ENCODE data around the gene OR51F2.
"Not testable (repeated sequence)": the region's sequence is repeated elsewhere in the genome, so short reads cannot be mapped to it uniquely, and the experiment has no call there.

Gene OR51F2, protein sequence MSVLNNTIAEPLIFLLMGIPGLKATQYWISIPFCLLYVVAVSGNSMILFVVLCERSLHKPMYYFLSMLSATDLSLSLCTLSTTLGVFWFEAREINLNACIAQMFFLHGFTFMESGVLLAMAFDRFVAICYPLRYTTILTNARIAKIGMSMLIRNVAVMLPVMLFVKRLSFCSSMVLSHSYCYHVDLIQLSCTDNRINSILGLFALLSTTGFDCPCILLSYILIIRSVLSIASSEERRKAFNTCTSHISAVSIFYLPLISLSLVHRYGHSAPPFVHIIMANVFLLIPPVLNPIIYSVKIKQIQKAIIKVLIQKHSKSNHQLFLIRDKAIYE

DNA sequence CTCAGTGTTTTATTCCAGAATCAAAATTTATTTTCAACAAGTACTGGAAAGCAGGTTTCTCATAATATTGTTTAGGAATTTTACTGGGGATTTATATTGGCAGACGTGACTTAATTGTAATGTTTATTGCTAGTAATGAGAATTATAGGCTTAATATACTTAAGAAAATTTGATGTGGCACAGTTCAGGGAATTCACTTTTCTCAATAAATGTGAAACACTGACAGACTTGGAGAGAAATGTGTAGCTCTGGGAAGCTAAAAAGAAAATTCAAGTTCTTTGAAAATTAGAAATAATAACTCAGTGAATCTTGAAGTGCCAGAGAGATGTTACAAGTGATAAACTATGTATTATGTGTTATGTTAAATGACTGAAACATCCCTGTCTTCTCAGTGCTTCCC, at the start of gene OR51F2:
Gene OR51F2 (plus strand): TSS at position 301 of the 400 bp plus-strand sequence. CDS start 101 bp downstream, outside the sequence.
- FAIRE-seq = no peak

DNA sequence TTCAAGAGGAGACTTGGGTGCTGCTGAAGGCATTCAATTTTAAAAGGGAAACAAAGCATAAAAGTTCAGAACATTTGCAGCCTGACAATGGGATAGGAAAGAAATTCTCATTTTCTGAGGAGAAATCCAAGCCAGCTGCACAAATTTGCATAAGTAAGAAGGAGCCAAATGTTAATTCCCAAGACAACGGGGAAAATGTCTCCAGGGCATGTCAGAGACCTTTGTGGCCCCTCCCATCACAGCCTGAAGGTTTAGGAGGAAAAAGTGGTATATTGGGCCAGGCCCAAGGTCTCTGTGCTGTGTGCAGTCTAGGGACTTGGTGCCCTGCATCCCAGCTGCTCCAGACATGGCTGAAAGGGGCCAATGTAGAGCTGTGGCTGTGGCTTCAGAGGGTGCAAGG, 38.7 kb upstream of the OR51F2 start:
- FAIRE-seq = no peak

DNA sequence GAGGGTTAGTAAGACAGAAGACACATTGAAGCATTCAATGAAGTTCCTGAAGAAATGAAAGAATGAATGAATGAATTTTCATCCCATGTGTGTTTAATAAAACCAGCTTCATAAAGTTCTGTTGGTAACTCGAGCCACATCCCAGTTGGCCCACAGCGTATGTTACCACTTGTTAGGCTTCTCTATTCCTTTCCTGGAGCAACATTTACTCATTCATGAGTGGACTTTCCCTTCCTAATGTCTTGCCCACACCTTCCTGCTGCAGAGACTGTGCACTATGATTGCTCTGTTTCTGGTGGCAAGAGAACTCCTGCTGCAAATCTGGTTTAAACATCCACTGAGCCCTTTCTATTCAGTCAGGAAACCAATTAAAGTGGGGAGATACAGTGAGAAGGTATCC, 23.9 kb upstream of the OR51F2 start:
- FAIRE-seq = no peak

DNA sequence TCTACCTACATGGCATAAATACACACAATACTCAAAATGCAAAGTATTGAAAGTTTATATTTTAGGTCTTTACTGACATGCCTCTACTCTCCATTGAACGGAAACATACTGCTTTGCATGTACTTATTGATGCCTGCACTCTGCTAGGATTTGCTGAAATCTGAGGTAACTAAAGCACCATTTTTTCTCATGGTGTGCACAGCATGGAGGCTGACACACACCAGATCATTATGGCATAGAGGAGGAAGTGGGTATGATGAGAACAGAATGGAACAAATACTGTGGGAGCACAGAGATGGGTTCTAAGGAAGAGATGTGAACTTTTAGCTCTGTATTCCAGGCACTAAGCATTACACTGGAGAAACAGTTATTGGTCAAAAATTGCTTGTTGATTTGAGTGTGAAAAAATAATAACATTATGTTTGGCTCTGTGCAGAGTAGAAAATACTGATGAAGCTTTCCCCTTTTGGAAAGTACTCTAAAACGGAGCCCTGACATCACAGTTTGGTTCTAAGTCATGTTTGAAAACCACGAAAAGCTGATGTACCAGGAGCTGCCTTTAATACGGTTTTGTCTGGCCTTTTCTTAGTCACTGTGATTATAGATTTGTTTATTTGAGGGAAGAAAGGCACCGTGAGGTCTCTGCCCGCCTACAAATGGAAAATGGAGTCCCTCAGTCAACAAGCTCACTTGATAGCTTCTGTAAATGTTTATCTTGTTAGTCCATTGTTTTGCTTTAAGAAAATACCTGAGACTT, 22.5 kb upstream of the OR51F2 start:
- no peak for FAIRE-seq

DNA sequence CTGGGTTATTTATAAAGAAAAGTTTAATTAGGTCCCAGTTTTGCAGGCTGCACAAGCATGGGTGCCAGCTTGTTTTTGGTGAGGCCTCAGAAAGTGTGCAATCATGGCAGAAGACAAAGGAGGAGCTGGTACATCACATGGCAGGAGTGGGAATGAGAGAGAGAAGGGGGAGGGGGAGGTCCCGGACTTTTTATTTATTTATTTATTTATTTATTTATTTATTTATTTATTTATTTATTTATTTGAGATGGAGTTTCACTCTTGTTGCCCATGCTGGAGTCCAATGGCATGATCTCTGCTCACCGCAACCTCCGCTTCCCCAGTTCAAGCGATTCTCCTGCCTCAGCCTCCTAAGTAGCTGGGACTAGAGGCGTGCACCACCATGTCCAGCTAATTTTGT, 19.8 kb upstream of the OR51F2 start:
- FAIRE-seq = not testable (repeated sequence)

DNA sequence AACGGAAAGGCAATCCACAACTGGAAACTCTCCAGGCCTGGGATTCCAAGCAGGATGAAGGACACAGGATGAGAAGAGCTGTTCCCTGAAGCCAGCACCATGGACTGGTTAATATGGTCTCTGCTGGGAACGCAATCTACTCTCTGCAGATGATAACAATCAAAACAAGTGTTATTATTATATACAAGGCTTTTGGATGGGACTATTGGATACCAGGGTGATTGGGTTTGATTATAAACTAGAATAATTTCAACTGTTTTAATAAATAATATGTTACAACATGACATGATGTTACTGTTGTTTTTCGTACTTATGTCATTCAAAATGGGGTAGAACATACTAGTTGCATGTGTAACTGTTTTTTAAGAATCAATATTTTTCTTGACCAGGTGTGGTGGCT, 16.8 kb upstream of the OR51F2 start, which contains the start of gene OR52R1:
Gene OR52R1 (minus strand): TSS at position 101 of the 400 bp plus-strand sequence. CDS start 0 bp downstream, at position 101.
- no peak for FAIRE-seq

DNA sequence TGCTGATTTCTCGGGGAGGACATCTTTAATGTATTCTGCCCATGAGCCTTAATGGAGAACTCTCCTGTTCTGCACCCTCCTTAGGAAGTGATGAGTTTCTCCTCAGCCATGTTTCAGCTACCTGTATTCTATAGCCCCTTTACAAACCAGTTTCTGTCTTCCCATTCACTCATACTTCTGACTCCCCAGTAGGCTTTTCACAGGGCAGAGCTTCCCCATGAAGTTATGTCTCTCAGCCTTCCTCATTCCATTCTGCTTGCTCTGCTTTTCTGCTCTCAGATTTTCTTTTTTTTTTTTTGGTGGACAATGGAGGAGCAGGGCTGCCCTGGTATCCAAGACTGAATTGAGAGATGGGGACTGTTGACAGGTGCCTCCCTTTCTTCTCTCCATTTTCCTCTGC, 12.6 kb upstream of the OR51F2 start:
- no peak for FAIRE-seq

DNA sequence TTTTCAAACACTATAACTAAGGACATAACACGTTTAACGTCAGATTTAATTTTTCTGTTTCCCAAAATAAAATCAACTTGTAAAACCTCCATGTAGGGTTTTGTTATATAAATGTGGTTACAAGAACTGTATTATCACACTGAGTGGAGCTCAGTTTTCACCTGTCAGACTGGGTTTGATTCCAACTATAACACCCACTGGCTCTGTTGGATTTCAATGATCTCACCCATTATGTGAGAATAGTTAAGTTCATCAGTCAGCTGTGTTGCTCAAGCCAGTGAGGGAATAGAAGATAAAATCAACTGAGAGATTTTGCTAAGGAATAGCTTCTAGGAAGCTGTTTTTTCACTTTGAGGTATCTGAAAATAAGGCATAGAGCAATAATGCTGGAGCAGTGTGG, 11.9 kb upstream of the OR51F2 start:
- no peak for FAIRE-seq

DNA sequence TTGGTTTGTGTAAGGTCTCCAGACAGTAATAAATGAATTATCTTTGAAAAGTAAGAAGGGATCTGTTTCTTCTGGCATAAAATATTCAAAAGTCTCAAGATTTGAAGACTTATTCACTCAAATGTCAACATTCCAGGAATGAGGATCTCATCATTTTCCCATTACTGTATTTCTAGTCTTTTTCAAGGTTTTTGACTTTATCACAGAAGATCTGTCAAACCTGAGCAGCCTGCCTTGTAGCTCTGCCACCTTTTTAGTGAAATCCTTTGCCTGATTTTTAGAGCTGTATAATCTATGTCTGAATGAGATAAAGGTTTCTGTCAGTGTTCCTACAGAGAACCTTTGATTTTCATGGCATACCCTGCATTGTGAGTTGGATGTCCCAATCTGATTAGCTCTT, 4.0 kb downstream of the OR51F2 start:
- no peak for FAIRE-seq

DNA sequence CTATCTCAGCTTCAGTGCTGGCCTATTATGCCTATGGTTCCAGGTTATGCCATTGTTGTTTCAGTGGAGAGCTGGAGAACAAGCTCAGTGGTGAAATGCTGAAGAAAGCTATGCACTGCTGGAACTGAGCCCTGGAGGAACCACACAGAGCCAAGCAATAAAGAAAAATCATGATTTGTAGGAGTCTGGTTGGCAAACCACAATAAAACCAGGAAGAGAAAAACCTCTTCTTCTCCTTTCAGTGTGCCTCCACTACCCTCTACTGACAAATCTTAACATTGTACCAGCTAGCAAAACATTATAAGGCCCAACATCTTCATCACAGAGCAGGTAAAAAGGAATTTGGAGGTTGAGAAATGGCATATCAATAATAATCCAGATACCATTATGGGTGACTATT, 5.3 kb downstream of the OR51F2 start:
- FAIRE-seq = no peak

DNA sequence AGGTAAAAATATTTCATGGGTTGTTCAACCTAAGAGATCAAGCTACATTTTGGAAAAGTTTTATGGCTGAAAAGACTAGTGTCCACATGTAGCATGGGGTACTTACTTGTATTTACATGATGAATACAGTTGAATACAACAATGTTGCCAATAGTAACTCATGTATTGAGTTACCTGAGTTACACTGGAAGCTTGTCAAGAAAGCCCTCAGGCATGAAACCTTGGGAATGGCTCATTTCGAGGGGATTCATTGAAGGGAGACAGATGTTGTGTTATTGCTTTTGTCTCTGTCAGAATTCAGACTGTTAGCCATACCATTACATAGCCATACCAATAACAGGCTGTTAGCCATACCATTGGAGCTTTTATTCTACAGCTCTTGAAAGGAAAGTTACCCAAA, 9.2 kb downstream of the OR51F2 start:
- FAIRE-seq = no peak

DNA sequence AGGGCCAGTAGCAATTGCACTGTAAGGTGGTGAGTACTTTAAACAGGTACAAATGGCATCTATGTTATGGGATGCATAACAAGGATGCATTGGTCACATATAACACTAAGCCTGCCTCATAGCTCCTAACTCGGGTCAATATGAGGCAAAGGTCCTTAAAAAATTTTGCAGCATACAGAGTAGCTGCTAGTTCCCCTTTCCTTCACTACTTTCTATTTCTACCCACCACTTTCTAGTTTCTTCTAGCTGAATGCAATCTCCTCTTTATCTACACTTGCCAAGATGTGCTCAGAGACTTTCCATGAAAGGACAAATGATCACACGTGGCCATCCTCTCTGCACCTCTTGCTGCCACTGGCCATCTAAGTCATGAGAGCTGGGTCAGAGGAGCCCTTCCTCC, 9.8 kb downstream of the OR51F2 start:
- FAIRE-seq = no peak

DNA sequence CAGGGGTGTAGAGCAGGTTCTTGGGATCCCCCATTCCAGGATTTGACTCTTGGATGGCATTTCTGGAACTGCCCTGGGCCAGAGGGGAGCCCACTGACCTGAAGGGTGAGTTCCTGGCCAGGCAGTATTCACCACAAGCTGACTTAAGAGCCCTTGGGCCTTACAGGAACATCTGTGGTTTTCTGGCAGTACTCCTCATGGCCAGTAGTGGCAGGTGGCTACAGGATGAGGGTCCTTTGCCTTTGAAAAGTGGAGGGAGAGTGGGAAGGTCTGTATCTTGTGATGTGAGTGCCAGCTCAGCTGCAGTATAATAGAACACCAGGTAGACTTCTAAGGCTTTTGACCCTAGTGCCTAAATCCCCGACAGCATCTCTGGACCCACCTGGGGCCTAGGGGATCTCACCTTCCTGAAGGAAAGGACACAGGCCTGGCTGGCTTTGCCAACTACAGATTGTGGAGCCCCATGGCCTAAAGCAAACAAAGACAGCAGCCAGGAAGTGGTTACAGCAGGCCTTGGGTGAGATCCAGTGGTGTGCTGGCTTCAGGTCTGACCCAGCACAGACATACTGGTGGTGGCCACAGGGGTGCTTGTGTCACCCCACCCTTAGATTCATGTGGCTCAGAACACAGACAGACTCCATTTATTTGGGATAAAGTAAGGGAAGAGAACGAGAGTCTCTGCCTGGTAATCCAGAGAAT, 18.9 kb downstream of the OR51F2 start:
- FAIRE-seq = no peak

DNA sequence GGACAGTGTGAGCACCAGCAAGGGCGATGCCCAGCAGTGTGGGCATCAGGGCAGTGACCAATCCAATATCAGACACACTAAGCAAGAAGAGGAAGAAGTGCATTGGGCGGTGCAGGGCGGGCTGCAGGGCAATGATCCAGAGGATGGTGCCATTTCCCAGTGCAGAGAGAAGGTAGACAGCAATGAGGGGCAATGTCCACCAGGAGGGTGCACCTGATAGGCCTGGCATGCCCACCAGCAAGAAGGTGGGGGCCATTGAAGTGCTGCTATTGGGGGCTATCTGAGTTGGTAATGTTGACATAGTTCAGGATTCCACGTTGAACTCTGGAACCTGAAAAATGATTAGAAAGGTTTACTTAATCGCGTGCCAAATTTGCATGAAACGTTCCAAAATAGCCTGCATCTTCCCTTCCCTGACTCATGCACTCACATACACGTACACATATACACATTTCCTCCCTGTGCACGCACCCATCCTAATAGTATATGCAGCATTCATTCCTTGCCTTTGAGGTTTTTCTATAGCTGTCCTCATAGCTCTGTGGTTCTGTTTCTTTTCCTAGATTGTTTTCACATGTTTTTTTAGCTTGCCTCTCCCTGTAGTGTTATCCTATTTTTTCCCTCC, 27.9 kb downstream of the OR51F2 start, which contains the start of gene OR51S1:
Gene OR51S1 (minus strand): TSS at position 301 of the 625 bp plus-strand sequence. CDS start 0 bp downstream, at position 301.
- no peak for FAIRE-seq

DNA sequence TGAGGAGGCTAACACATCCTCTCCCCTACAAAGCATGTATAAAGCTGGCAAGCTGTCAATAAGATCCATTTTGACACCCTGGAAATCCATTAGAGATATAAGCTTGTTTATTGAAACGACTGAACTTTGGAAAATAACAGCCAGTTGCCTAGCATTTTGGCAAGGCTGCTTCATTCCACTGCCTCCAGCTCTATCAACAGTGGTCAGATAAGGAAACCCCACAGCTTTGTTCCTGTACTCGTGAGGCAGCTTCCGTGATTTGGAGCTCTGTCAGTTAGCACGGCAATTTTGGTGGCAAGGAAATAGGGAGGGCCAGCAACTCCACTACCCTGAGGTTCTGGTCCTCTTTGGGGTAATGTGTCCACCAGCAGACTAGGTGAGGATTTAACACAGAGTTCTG, 29.9 kb downstream of the OR51F2 start:
- FAIRE-seq = no peak

DNA sequence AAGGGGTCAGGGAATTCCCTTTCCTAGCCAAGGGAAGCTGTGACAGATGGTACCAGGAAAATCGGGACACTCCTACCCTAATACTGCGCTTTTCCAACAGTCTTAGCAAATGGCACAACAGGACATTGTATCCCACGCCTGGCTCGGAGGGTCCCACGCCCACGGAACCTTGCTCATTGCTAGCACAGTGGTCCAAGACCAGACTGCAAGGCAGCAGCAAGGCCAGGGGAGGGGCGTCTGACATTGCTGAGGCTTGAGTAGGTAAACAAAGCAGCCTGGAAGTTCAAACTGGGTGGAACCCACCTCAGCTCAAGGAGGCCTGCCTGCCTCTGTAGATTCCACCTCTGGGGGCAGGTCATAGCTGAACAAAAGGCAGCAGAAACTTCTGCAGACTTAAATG, 33.2 kb downstream of the OR51F2 start:
- not testable (repeated sequence) for FAIRE-seq

DNA sequence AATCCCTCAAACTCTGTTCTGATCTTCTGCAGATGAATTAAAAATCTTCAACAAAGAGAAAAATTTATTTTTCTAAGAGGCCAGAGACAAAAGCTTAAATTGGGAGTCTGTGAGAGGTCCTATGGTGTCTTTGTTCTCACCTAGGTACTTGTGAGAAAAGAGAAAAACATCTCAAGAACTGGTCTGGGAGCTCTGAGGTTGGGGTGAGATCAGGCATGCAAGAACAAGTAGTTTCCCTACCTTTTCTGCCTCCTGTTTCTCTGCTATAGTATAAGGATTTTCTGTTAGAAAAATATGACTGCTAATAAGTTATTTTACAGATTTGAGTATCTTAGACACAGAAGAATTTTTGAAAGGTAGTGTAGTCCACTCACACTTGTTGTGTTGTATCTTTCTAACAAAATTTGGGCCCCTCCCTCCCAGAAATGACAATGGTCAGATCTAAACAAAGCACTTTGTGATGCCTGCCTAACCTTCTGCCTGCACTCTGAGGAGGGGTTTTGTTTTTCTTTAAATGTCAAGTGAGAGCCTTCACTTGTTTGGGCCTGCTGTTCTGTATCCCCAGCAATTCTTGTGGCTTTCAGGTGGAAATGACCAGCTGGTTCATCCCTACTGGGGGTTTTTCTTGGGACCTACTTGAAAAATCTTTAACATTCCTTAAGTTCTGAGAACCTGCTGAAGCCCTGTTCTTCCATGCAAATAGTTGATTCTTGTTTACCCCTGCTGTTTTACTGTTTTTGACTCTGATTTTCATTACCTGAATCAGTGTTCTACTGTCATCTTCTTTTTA, 41.5 kb downstream of the OR51F2 start:
- FAIRE-seq = no peak

DNA sequence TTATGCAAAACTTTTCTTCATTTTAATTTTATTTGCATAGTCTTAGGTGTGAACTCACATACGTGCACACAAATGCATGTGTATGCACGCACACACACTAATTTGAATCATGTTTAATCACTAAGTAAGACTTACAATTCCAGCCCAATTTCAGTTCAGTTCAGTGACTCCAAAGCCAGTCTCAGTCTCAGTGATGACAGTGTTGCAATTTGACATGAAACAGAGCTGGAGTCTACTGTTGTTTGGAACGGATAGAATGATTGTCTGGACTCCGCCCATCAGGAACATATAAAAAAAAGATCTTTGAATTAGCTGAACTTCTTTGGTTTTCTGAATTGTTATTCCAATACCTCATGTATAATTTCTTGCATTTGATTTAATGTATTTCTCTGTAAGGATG, 42.8 kb downstream of the OR51F2 start:
- no peak for FAIRE-seq

DNA sequence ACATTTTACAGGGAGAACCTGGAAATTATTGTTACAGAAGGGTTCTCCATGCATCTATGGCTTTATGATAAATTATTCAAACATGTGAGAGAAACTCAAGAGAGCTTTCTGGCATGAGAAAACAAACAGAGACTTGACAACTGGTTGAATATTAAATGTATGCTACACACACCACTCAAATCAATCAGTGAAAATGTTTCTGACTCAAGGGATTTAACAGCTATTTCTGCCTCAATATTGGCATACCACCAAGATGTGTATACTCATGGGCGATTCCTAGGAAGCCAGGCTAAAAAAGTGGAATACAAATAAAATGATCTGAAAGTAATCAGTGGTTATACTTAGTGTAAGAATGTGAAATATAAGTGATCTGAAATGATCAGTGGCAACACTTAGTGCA, 44.7 kb downstream of the OR51F2 start:
- FAIRE-seq = no peak
